GM18870 (cell line): ENCODE results near the gene CYP4X1.
"Not testable (repeated sequence)": the region's sequence is repeated elsewhere in the genome, so short reads cannot be mapped to it uniquely, and the experiment has no call there.

ENCODE experiments used
- ATAC-seq: cut with Tn5 transposase; IDR thresholded peaks from one replicate; pipeline ENCODE4 v1.9.1; 2021; ENCODE audit warnings: moderate library complexity; ENCODE audit not compliant: unreplicated experiment

The CYP4X1 gene, protein sequence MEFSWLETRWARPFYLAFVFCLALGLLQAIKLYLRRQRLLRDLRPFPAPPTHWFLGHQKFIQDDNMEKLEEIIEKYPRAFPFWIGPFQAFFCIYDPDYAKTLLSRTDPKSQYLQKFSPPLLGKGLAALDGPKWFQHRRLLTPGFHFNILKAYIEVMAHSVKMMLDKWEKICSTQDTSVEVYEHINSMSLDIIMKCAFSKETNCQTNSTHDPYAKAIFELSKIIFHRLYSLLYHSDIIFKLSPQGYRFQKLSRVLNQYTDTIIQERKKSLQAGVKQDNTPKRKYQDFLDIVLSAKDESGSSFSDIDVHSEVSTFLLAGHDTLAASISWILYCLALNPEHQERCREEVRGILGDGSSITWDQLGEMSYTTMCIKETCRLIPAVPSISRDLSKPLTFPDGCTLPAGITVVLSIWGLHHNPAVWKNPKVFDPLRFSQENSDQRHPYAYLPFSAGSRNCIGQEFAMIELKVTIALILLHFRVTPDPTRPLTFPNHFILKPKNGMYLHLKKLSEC

DNA sequence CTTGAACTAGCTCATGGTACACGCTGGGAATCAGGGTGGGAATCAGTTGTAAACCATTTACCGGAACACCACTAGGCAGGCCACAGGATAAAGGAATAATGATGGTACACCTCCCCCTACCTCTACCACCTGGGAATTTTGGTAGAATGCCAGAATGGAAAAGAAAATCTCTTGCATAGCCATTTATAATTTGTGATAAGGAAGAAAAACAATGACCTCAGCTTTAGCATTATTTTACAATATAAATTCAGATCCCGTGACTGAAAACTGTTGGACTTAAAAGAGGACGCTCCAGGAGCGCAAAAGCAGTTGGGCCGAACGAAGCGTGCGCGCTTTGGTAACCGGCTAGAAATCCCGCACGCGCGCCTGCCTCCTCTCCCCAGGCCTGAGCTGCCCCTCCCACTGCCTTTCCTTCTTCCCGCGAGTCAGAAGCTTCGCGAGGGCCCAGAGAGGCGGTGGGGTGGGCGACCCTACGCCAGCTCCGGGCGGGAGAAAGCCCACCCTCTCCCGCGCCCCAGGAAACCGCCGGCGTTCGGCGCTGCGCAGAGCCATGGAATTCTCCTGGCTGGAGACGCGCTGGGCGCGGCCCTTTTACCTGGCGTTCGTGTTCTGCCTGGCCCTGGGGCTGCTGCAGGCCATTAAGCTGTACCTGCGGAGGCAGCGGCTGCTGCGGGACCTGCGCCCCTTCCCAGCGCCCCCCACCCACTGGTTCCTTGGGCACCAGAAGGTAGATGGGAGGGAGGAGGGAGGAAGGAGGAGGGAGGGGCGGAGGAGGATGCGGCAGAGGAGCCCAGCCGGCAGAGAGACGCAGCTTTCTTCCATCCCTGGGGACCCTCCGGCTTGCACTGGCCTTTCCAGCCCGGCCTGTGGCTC is at the start of gene CYP4X1:
Gene CYP4X1 (plus strand): TSS at position 402 of the 873 bp plus-strand sequence. CDS start 149 bp downstream, at position 551.
- ATAC-seq, result no peak

GRCh38 chr1:46983166-46983829 is 40.2 kb upstream of the CYP4X1 start:
- no peak for ATAC-seq

DNA sequence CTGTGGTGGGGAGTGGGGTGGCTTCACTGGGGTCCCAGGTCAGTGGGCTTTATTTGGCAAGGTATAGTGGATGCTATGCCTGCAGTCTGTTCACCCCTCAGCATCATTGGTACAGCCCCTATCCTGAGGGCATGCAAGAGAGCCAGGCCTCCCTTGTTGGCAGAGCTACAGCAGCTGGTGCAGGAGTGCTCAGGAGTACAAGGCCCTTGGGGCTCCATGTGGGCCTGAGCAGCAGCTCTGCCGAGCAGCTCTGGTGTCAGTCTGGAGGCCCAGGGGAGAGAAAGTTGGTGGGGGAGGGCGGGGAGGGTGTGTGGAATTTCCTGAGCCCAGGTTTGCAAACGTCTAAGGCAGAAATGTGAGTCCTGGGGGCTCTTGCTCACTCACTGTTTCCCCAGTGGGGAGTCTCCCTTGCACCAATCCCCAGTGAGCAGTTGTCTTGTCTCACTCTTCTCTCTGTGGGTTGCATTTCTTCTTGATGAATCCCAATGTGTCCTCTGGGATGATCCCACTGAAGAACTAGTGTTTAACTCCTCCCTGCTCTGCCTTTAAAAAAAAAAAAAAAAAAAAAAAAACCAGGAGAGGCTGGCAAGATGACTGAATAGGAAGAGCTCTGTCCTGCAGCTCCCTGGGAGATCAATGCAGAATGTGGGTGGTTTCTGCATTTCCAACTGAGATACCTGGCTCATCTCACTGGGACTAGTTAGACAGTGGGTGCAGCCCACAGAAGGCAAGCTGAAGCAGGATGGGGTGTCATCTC is 39.5 kb upstream of the CYP4X1 start:
- ATAC-seq, result no peak

DNA sequence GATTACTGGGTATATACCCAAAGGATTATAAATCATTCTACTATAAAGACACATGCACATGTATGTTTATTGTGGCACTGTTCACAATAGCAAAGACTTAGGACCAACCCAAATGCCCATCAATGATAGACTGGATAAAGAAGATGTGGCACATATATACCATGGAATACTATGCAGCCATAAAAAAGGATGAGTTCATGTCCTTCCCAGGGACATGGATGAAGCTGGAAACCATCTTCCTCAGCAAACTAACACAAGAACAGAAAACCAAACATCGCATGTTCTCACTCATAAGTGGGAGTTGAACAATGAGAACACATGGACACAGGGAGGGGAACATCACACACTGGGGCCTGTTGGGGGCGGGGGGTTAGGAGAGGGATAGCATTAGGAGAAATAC is 32.9 kb upstream of the CYP4X1 start:
- not testable (repeated sequence) for ATAC-seq

GRCh38 chr1:46991083-46991923 is 32.2 kb upstream of the CYP4X1 start:
- no peak for ATAC-seq

DNA sequence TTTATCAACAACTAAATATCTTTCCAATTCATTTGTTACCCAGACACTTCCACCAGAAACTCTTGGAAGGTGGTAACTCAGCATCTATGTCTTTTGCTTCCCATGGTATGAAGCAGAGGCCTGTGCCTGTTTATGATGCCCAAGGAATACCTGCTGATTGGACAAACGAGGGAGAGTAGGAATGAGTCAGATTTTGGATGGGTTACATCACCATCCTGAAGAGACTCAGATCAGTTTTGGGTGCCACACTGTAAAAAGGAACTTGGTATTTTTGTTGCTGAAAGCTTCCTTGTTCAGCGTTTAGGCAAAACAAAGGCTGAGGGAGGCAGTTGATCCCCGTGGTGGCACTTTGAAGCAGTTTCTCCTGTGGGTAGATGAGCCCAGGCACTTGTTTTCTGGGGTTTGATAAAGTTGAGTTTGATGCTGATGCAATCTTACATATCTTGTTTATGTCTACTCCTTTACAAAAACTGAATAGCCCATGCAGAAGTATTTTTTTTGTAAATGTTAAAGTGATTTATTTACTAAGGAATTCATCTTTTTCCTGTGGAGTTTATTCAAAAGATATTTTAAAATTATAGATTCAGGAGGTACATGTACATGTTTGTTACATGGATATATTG is 26.7 kb upstream of the CYP4X1 start:
- no peak for ATAC-seq

DNA sequence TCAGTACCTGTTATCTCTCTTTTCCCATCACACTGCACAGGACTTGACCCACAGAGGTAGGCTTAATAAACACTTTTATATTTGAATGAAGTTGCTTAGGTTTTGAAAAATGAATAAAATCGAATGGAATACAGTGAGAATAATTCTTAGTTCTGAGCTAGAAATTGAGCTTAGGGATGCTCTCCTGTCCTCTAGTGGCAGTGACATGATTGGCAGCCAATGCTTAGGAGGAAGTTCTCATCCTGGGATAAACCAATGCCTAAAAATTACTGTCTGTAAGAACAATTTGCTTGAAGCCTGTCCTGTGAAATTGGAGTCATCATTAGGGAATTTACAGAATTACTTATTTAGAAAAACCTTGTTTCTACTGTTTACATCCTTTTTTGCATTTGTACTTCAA is 21.3 kb upstream of the CYP4X1 start:
- no peak for ATAC-seq

GRCh38 chr1:47003896-47004403 is 19.5 kb upstream of the CYP4X1 start:
- no peak for ATAC-seq

DNA sequence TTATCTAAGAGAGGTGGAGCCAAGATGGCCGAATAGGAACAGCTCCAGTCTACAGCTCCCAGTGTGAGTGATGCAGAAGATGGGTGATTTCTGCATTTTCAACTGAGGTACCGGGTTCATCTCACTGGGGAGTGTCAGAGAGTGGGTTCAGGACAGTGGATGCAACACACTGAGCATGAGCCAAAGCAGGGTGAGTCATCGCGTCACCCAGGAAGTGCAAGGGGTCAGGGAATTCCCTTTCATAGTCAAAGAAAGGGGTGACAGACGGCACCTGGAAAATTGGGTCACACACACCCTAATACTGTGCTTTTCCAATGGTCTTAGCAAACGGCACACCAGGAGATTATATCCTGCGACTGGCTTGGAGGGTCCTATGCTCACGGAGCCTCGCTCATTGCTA is 17.0 kb upstream of the CYP4X1 start:
- not testable (repeated sequence) for ATAC-seq

- no peak for ATAC-seq
These were observed 10.2 kb upstream of the CYP4X1 start for GRCh38 chr1:47013293-47013692.

- no peak for ATAC-seq
These were observed 2.4 kb upstream of the CYP4X1 start for GRCh38 chr1:47021070-47021469.

DNA sequence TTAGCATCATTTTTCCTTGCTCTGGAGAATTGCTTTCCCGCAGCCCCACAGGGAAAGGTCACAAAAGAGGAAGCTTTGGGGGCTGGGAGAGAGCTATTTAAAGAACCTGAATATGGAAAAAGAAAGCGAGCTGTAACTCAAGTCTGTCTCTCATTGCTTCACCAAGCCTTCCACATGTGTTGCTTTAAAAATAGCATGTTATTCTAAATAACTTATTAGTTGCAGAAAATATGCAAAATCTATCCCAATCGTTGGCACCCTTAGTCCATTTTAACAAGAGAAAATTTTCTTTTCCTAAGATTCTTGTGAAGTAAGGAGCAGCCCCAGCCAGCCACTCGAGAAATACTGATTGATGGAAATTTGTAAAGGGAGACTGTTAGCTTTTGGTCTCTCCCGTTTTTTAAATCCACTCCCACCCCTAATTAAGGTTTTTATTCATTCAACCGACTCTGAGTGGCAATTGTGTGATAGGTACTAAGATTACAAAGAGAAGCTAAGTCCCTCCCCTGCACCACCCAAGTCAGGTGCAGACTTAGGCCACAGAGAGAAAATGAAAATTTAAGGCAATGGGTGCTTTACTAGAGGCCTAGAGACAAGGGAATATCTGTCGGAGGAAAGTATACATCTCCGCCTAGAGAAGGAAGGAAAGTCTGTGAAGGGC is 802 bp downstream of the CYP4X1 start:
- ATAC-seq, result no peak

DNA sequence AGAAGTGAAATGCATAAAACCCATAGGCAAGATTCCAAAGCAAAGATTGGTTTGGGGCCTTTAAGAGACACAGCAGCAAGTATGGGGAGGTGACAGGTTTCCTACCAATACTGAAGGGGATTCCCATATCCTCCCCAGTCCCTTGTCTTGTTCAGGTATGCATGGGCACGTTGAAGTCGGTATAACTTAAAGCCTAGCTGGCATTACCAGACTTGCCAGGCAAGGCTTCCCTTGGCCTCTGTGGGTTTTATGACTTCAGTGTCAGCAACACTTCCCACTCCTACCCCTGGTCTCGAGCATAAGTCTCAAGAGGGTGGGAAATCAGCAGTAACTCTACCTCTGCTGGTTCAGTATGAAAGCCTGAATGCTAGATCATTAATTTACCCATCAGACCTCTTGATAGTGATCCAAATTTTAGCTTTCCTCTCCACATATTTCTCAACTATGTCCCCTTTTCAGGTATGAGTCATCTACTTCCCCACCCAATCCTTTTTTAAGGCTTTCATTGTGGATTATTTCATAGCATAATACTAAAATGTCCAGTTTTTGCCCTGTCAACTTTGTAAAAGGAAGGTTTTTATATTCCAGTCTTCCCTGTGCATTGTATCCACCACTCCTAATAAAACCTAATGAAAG is 6.8 kb downstream of the CYP4X1 start:
- no peak for ATAC-seq

DNA sequence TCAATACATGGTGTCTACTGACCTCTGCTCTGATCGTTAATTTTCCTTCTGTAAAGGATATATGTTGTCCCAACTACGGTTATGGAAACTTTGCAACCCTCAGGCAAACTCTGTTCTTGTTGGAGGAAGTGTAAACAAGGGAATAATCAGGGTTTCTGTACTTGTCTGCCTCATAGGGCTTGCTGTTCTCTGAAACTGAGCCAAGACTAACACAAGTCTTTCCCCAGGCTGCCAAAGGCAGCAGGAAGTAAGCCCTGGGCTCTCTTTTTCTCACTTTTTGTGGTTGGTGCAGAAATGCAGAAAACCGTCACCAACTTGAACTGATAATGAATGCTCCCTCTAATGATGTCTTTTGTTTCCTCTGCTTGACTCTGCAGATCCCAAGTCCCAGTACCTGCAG is 7.6 kb downstream of the CYP4X1 start:
- no peak for ATAC-seq

- ATAC-seq, result no peak
These were observed 8.1 kb downstream of the CYP4X1 start for GRCh38 chr1:47031585-47031984.

DNA sequence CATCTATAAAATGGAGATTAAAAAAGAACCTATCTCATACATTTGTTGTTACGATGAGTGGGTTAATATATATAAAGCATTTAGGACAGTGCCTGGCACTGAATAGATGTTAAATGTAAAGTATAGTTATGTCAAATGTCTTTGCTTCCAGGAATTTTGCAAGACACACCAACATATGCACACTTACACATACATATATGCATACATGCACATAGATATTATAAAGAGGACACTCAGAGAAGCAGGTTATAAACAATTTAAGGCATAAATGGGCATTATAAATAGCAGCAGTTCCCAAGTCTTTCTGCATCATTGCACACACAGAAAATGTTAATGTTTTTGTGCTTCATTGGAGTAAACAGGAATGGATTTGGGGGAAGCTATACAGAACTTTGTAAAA is 13.3 kb downstream of the CYP4X1 start:
- no peak for ATAC-seq

DNA sequence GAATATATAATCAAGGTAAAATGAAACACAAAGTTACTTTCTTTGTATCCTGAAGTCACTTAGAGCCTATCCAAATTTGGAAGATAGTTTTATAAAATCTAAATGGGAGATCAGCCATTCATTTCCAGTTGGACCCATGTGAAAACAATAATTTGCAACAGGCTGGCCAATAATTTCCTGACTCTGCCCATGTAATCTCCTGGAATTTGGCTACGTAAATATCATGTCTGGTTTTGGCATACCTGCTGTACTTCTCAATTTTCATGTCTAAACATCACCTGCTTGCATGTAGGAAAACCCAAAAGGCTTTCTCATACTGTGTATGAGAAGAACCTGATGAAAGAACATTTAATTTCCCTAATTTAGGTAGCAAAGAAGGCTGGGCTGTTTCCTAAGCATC is 35.9 kb downstream of the CYP4X1 start:
- ATAC-seq, result no peak

GRCh38 chr1:47067097-47067594 is 43.7 kb downstream of the CYP4X1 start, which contains the start of gene CYP4Z1:
TSS of gene CYP4Z1 (plus strand) at chr1:47067231. CDS start at chr1:47067491, 260 bp downstream.
- no peak for ATAC-seq
